DOHH2 (cell line): ENCODE data around the gene TMEM38A.

Source experiments
- CTCF ChIP-seq: fragments of 200-600 bp; sonication (generic); IDR thresholded peaks from one replicate; pipeline ENCODE4 v1.5.1; 2014; ENCODE audit warnings: antibody characterized with exemption, mild to moderate bottlenecking, low read depth, low read length; ENCODE audit not compliant: poor library complexity, severe bottlenecking
- EZH2phosphoT487 ChIP-seq: fragments of 200-600 bp; sonication (generic); IDR thresholded peaks from 2 replicates; pipeline ENCODE4 v1.6.1; 2017; ENCODE audit warnings: borderline replicate concordance, mild to moderate bottlenecking, antibody characterized with exemption, low read length, moderate library complexity, mixed read lengths

GRCh38 chr19:16714702-16715287, 53.9 kb downstream of the TMEM38A start:
- TF ChIP-seq CTCF (peak; percentile 99), EZH2phosphoT487 (no peak)
